HEK293 (cell line): Measurements from ENCODE around the gene RIPK1.
"Not testable (repeated sequence)": the region's sequence is repeated elsewhere in the genome, so short reads cannot be mapped to it uniquely, and the experiment has no call there.

Source experiments
- CTCF ChIA-PET: fragments of 350-600 bp; formaldehyde crosslinking; extraction: SDS; loops from one replicate; lab custom pipeline; 2021; ENCODE audit warnings: antibody characterized with exemption; lab: Yijun Ruan, JAX
- POLR2A ChIA-PET: fragments of 300-600 bp; formaldehyde crosslinking; extraction: SDS; loops from one replicate; lab custom pipeline; 2020; ENCODE audit warnings: antibody characterized with exemption, inconsistent platforms; lab: Yijun Ruan, JAX
- H3K27ac ChIP-seq: fragments of 200-500 bp; sonication (Bioruptor generic); 2 replicates; pipeline ENCODE4 v1.5.1; 2014; ENCODE audit warnings: low read depth, low read length, control low read depth, inconsistent platforms; ENCODE audit errors: extremely low read depth
- H3K36me3 ChIP-seq, 2 experiments: fragments of 200-500 bp in 1 of 2; sonication (Bioruptor generic) in 1 of 2; 1 replicate in 1 of 2; 2 replicates in 1 of 2; pipeline ENCODE4 v1.5.1; 2014 to 2017; ENCODE audit warnings: inconsistent platforms in 2 of 2, low read length in 2 of 2; ENCODE audit not compliant: control insufficient read depth in 2 of 2, insufficient read depth in 1 of 2
- H3K4me1 ChIP-seq: fragments of 200-500 bp; sonication (Bioruptor generic); 2 replicates; pipeline ENCODE4 v1.5.1; 2014; ENCODE audit warnings: mild to moderate bottlenecking, low read length, inconsistent platforms; ENCODE audit not compliant: control insufficient read depth, insufficient read depth
- H3K4me3 ChIP-seq: 2 replicates; pipeline ENCODE4 v1.5.1; 2011; ENCODE audit warnings: low read depth, mild to moderate bottlenecking, control low read depth, low read length, moderate library complexity
- H3K9me3 ChIP-seq: fragments of 200-500 bp; sonication (Bioruptor generic); 2 replicates; pipeline ENCODE4 v1.5.1; 2014; ENCODE audit warnings: low read depth, low read length, inconsistent platforms; ENCODE audit not compliant: control insufficient read depth, insufficient read depth
- HOXA7 ChIP-seq: sonication (generic); formaldehyde crosslinking; IDR thresholded peaks from 2 replicates; pipeline ENCODE4 v1.8.1; 2022; ENCODE audit warnings: missing genetic modification reagents, borderline replicate concordance
- IKZF3 ChIP-seq: fragments of 450-650 bp; IDR thresholded peaks from 2 replicates; pipeline ENCODE4 v1.5.0; 2018; ENCODE audit warnings: missing biosample characterization, mild to moderate bottlenecking, missing genetic modification characterization, moderate library complexity
- MYNN ChIP-seq: fragments of 450-650 bp; formaldehyde crosslinking; IDR thresholded peaks from 2 replicates; pipeline ENCODE4 v1.5.1; 2016; ENCODE audit warnings: missing biosample characterization, missing genetic modification characterization, borderline replicate concordance
- ZNF121 ChIP-seq: fragments of 450-650 bp; formaldehyde crosslinking; IDR thresholded peaks from 2 replicates; pipeline ENCODE4 v1.5.1; 2016; ENCODE audit warnings: missing biosample characterization, missing genetic modification characterization
- ZNF214 ChIP-seq: fragments of 450-650 bp; formaldehyde crosslinking; IDR thresholded peaks from 2 replicates; pipeline ENCODE4 v1.5.1; 2017; ENCODE audit warnings: missing biosample characterization, mild to moderate bottlenecking, missing genetic modification characterization, borderline replicate concordance
- ZNF274 ChIP-seq, 2 experiments: fragments of 200-500 bp in 1 of 2; fragments of 450-650 bp in 1 of 2; sonication (Bioruptor generic) in 1 of 2; formaldehyde crosslinking in 1 of 2; IDR thresholded peaks; 2 replicates each; pipeline versions ENCODE4 v1.5.1 to v1.6.1; 2014 to 2016; ENCODE audit warnings: borderline replicate concordance in 1 of 2, inconsistent platforms in 1 of 2, low read length in 1 of 2, missing biosample characterization in 1 of 2, missing genetic modification characterization in 1 of 2
- ZNF394 ChIP-seq: fragments of 450-650 bp; formaldehyde crosslinking; IDR thresholded peaks from 2 replicates; pipeline ENCODE4 v1.5.1; 2016; ENCODE audit warnings: missing biosample characterization, missing genetic modification characterization, mild to moderate bottlenecking, moderate library complexity, borderline replicate concordance
- ZNF501 ChIP-seq: fragments of 450-650 bp; formaldehyde crosslinking; IDR thresholded peaks from 2 replicates; pipeline ENCODE4 v1.5.1; 2016; ENCODE audit warnings: missing biosample characterization, missing genetic modification characterization
- ZNF549 ChIP-seq: fragments of 450-650 bp; IDR thresholded peaks from 2 replicates; pipeline ENCODE4 v1.5.1; 2018; ENCODE audit warnings: missing biosample characterization, missing genetic modification characterization, mild to moderate bottlenecking, inconsistent platforms, moderate library complexity
- ZNF596 ChIP-seq: fragments of 450-650 bp; IDR thresholded peaks from 2 replicates; pipeline ENCODE4 v1.5.0; 2018; ENCODE audit warnings: missing biosample characterization, mild to moderate bottlenecking, missing genetic modification characterization, moderate library complexity
- ZNF610 ChIP-seq: fragments of 450-650 bp; formaldehyde crosslinking; IDR thresholded peaks from 2 replicates; pipeline ENCODE4 v1.5.1; 2016; ENCODE audit warnings: missing biosample characterization, missing genetic modification characterization, borderline replicate concordance
- ZNF701 ChIP-seq: fragments of 450-650 bp; formaldehyde crosslinking; IDR thresholded peaks from 2 replicates; pipeline ENCODE4 v1.5.1; 2016; ENCODE audit warnings: missing biosample characterization, missing genetic modification characterization
- ZNF747 ChIP-seq: fragments of 450-650 bp; formaldehyde crosslinking; IDR thresholded peaks from 2 replicates; pipeline ENCODE4 v1.5.1; 2016; ENCODE audit warnings: missing biosample characterization, missing genetic modification characterization
- ZNF792 ChIP-seq: fragments of 450-650 bp; formaldehyde crosslinking; IDR thresholded peaks from 2 replicates; pipeline ENCODE4 v1.5.1; 2016; ENCODE audit warnings: missing biosample characterization, missing genetic modification characterization
- ZXDB ChIP-seq: fragments of 450-650 bp; formaldehyde crosslinking; IDR thresholded peaks from 2 replicates; pipeline ENCODE4 v1.5.1; 2016; ENCODE audit warnings: missing biosample characterization, missing genetic modification characterization
- TF ChIP-seq, protein P1 (sequence below): fragments of 450-650 bp; formaldehyde crosslinking; IDR thresholded peaks from 2 replicates; pipeline ENCODE4 v1.5.1; 2016; ENCODE audit warnings: missing biosample characterization, missing genetic modification characterization
- TF ChIP-seq, protein P2 (sequence below): fragments of 450-650 bp; formaldehyde crosslinking; IDR thresholded peaks from 2 replicates; pipeline ENCODE4 v1.5.1; 2016; ENCODE audit warnings: missing biosample characterization, missing genetic modification characterization
- TF ChIP-seq, protein P3 (sequence below): fragments of 450-650 bp; IDR thresholded peaks from 2 replicates; pipeline ENCODE4 v1.5.1; 2018; ENCODE audit warnings: missing biosample characterization, mild to moderate bottlenecking, missing genetic modification characterization

Gene RIPK1

GRCh38 chr6:3026791-3027626 is 41.3 kb upstream of the RIPK1 start:
- no peak overlapping the region for H3K27ac ChIP-seq
- TF ChIP-seq ZNF596 (tag by site-specific recombination): no peak
- TF ChIP-seq ZNF610 (tag by site-specific recombination): no peak
- TF ChIP-seq ZNF274 (IDR thresholded peaks at IDR 0.05; ENCODE audit: low read length): no peak
- TF ChIP-seq ZNF274 (tag by site-specific recombination; IDR thresholded peaks at IDR 0.05; ENCODE audit: borderline replicate concordance): no peak
- TF ChIP-seq ZNF394 (tag by site-specific recombination): no peak
- no peak for TF ChIP-seq IKZF3 (tag by site-specific recombination)
- TF ChIP-seq ZNF501 (tag by site-specific recombination): no peak
- TF ChIP-seq MYNN (tag by site-specific recombination): no peak
- TF ChIP-seq, protein P1, sequence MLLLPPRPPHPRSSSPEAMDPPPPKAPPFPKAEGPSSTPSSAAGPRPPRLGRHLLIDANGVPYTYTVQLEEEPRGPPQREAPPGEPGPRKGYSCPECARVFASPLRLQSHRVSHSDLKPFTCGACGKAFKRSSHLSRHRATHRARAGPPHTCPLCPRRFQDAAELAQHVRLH (tag by site-specific recombination): no peak
- no peak overlapping the region for H3K4me3 ChIP-seq
- no peaks in the 10 kb centered on the region for H3K9me3 ChIP-seq
- no peaks in the 10 kb centered on the region; the same call in 1 of the 2 replicates for H3K4me1 ChIP-seq
- POLR2A ChIA-PET: interaction anchor here (1.2 kb wide), 1 partner anchor 37 kb away, joined by 4 read pairs; no protein-coding TSS in a partner anchor
- CTCF ChIA-PET: interaction anchor here (0.6 to 1.5 kb wide), 3 partner anchors 12 to 274 kb away, joined by 3 to 5 read pairs (median 4); no protein-coding TSS in a partner anchor
- H3K36me3 ChIP-seq: no peaks in the 10 kb centered on the region

DNA sequence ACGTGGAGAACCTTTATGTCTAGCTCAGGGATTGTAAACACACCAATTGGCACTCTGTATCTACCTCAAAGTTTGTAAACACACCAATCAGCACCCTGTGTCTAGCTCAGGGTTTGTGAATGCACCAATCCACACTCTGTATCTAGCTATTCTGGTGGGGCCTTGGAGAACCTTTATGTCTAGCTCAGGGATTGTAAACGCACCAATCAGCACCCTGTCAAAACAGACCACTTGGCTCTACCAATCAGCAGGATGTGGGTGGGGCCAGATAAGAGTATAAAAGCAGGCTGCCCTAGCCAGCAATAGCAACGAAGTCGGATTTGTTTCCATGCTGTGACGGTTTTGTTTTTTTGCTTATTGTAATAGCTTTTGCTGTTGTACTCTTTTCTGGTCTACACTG is 40.1 kb upstream of the RIPK1 start:
- H3K4me1 ChIP-seq, POLR2A ChIA-PET, H3K4me3 ChIP-seq, H3K9me3 ChIP-seq, H3K36me3 ChIP-seq, H3K27ac ChIP-seq: not testable (repeated sequence)
- CTCF ChIA-PET: interaction anchor here (0.6 kb wide), 1 partner anchor 969 kb away, joined by 3 read pairs; no protein-coding TSS in a partner anchor

- H3K27ac ChIP-seq: no peak overlapping the region
- ChIA-PET POLR2A (no interaction called here), CTCF (interaction anchor here (0.6 kb wide), 1 partner anchor 9 kb away, joined by 4 read pairs; no protein-coding TSS in a partner anchor)
- no peak overlapping the region for H3K4me3 ChIP-seq
- no peaks in the 10 kb centered on the region for H3K9me3 ChIP-seq
- no peak for TF ChIP-seq ZXDB
- TF ChIP-seq HOXA7 (CRISPR knock-in tag): no peak
- TF ChIP-seq ZNF792 (tag by site-specific recombination): no peak
- TF ChIP-seq ZNF747 (tag by site-specific recombination): no peak
- TF ChIP-seq, protein P2, sequence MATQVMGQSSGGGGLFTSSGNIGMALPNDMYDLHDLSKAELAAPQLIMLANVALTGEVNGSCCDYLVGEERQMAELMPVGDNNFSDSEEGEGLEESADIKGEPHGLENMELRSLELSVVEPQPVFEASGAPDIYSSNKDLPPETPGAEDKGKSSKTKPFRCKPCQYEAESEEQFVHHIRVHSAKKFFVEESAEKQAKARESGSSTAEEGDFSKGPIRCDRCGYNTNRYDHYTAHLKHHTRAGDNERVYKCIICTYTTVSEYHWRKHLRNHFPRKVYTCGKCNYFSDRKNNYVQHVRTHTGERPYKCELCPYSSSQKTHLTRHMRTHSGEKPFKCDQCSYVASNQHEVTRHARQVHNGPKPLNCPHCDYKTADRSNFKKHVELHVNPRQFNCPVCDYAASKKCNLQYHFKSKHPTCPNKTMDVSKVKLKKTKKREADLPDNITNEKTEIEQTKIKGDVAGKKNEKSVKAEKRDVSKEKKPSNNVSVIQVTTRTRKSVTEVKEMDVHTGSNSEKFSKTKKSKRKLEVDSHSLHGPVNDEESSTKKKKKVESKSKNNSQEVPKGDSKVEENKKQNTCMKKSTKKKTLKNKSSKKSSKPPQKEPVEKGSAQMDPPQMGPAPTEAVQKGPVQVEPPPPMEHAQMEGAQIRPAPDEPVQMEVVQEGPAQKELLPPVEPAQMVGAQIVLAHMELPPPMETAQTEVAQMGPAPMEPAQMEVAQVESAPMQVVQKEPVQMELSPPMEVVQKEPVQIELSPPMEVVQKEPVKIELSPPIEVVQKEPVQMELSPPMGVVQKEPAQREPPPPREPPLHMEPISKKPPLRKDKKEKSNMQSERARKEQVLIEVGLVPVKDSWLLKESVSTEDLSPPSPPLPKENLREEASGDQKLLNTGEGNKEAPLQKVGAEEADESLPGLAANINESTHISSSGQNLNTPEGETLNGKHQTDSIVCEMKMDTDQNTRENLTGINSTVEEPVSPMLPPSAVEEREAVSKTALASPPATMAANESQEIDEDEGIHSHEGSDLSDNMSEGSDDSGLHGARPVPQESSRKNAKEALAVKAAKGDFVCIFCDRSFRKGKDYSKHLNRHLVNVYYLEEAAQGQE (tag by site-specific recombination): no peak
- no peak for TF ChIP-seq ZNF701 (tag by site-specific recombination)
- no peak for TF ChIP-seq ZNF121
- TF ChIP-seq, protein P3, sequence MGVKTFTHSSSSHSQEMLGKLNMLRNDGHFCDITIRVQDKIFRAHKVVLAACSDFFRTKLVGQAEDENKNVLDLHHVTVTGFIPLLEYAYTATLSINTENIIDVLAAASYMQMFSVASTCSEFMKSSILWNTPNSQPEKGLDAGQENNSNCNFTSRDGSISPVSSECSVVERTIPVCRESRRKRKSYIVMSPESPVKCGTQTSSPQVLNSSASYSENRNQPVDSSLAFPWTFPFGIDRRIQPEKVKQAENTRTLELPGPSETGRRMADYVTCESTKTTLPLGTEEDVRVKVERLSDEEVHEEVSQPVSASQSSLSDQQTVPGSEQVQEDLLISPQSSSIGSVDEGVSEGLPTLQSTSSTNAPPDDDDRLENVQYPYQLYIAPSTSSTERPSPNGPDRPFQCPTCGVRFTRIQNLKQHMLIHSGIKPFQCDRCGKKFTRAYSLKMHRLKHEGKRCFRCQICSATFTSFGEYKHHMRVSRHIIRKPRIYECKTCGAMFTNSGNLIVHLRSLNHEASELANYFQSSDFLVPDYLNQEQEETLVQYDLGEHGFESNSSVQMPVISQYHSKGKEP: no peak
- TF ChIP-seq ZNF549 (tag by site-specific recombination): no peak
- TF ChIP-seq ZNF274 (IDR thresholded peaks at IDR 0.05; ENCODE audit: low read length): no peak
- no peak for TF ChIP-seq ZNF274 (tag by site-specific recombination; IDR thresholded peaks at IDR 0.05; ENCODE audit: borderline replicate concordance)
- TF ChIP-seq ZNF214: no peak
- H3K4me1 ChIP-seq: no peaks in the 10 kb centered on the region; the same call in 1 of the 2 replicates
- H3K36me3 ChIP-seq: no peaks in the 10 kb centered on the region
These were observed 36.2 kb upstream of the RIPK1 start for GRCh38 chr6:3031857-3032640.
